Activated CD8-positive, alpha-beta memory T cell treated with anti-CD3 and anti-CD28 coated beads, Interleukin-2, amount 10 ng/mL, durations not matched to agents 7 days and 5 days (primary cell): ENCODE measurements around the gene SLC39A11. TPM values are rescaled to one million over a fixed set of nuclear protein-coding genes. Genes with fewer than 3 reads are reported as not detected.

ENCODE experiments used
- ATAC-seq: fragments of 150-1000 bp; cut with Tn5 transposase; one replicate; pipeline ENCODE4 v1.10.0; 2021; ENCODE audit warnings: moderate library complexity
- CTCF ChIA-PET: fragments of 350-600 bp; sonication (Branson Sonifier 250); formaldehyde crosslinking; loops from one replicate; lab custom pipeline; 2021; ENCODE audit warnings: antibody characterized with exemption; lab: Charles Lee
- DNase-seq: peaks from one replicate; pipeline ENCODE4 v3.0.0-alpha.2; 2020
- H3K27ac Mint-ChIP-seq: one replicate; pipeline ENCODE4 v1.8.0; 2021; ENCODE audit warnings: mild to moderate bottlenecking, mixed read lengths
- H3K27me3 Mint-ChIP-seq: one replicate; pipeline ENCODE4 v1.8.0; 2021; ENCODE audit warnings: mixed read lengths
- H3K36me3 Mint-ChIP-seq: one replicate; pipeline ENCODE4 v1.8.0; 2021; ENCODE audit warnings: mild to moderate bottlenecking, mixed read lengths
- H3K4me1 Mint-ChIP-seq: one replicate; pipeline ENCODE4 v1.8.0; 2021; ENCODE audit warnings: mixed read lengths
- H3K4me3 Mint-ChIP-seq: one replicate; pipeline ENCODE4 v1.8.0; 2021; ENCODE audit warnings: mild to moderate bottlenecking, moderate library complexity, mixed read lengths
- H3K9me3 Mint-ChIP-seq: one replicate; pipeline ENCODE4 v1.8.0; 2022; ENCODE audit warnings: low read depth, mixed read lengths
- total RNA-seq, 2 experiments: library from RNA; stranded (reverse); gene quantifications; one replicate each; pipeline ENCODE4 v1.2.3, GENCODE V29; 2021

The SLC39A11 gene
- total RNA-seq, 2 experiments from 2014 or later = 16.8 to 25.5 TPM

DNA sequence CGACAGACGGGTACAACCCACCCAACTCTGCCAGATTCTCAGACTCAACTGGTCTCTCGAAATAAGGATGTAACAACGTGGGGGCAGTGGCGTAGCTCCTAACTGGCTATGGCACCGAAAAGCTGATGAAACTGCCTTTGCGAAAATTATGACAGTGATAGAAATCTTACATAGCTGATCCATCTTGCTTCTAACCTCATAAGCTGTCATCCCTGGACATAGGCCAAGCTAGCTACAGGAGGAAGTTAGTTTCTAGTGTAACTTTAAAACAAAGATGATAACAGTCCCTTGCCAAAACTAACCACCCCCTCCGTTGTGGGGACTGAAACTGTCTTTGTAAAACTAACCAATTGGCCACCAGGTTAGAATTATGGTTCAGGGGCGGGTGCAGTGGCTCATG lies 220.1 kb downstream of the SLC39A11 start:
- Mint-ChIP-seq H3K4me1 (peaks cover 5% of the 10 kb centered on the region), H3K4me3 (no peak overlapping the region), H3K9me3 (peaks cover 6% of the 10 kb centered on the region), H3K27ac (no peak overlapping the region), H3K36me3 (peaks cover 10% of the 10 kb centered on the region), H3K27me3 (no peaks in the 10 kb centered on the region)
- no peak for DNase-seq
- CTCF ChIA-PET = no interaction called here
- no peak for ATAC-seq

DNA sequence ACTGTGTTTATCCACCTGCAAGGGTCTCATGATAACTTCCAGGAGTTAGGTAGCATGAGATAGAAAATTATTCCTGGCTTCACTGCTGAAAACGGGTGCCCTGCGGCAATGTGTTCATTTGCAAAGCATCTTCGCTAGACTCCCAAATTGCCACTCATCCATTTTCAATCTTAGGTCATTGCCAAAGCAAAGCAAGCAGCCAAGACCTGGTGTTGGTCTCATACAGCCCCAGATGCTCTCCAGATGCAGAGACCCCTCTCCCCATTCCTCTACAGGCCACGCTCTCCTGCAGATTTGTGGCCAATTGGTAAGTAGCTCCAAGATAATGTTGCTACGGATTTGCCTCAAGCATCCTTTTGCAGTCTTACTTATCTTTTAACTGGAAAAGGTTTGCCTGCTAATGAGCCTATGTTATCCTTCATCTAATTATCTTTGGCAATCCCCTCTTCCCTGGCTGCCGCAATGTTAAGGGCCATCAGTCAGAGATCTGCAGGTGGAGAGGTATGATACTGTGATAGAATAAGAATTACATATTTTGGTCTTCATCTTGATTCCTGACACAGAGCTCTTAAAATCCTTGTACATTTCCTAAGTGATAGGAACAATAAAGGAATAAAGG lies 222.0 kb downstream of the SLC39A11 start:
- no peaks in the 10 kb centered on the region for H3K27me3 Mint-ChIP-seq
- H3K4me3 Mint-ChIP-seq = no peak overlapping the region
- no peaks in the 10 kb centered on the region for H3K36me3 Mint-ChIP-seq
- CTCF ChIA-PET = no interaction called here
- no peak overlapping the region for H3K27ac Mint-ChIP-seq
- no peak for ATAC-seq
- peaks cover 16% of the 10 kb centered on the region for H3K4me1 Mint-ChIP-seq
- H3K9me3 Mint-ChIP-seq = no peaks in the 10 kb centered on the region
- no peak for DNase-seq

DNA sequence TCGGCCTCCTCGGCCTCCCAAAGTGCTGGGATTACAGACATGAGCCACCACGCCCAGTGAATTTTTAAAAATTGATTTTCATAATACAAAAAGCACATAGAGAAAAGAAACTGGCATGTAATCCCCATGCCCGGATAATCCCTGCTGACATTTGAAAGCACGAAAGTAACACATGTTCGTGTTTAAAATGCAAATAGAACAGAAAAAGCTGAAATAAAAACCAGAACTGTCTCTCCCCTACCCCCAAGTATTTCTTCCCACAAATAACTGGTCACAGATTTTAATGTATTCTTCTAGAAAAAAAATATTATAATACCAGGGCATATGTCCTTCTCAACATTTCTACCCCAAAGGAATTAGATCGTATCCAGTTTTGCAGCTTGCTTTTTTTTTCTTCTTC lies 222.9 kb downstream of the SLC39A11 start:
- H3K4me1 Mint-ChIP-seq = peaks cover 22% of the 10 kb centered on the region
- no peaks in the 10 kb centered on the region for H3K9me3 Mint-ChIP-seq
- ATAC-seq = no peak
- no peaks in the 10 kb centered on the region for H3K27me3 Mint-ChIP-seq
- CTCF ChIA-PET = no interaction called here
- DNase-seq = no peak
- H3K27ac Mint-ChIP-seq = no peak overlapping the region
- no peak overlapping the region for H3K4me3 Mint-ChIP-seq
- H3K36me3 Mint-ChIP-seq = no peaks in the 10 kb centered on the region

DNA sequence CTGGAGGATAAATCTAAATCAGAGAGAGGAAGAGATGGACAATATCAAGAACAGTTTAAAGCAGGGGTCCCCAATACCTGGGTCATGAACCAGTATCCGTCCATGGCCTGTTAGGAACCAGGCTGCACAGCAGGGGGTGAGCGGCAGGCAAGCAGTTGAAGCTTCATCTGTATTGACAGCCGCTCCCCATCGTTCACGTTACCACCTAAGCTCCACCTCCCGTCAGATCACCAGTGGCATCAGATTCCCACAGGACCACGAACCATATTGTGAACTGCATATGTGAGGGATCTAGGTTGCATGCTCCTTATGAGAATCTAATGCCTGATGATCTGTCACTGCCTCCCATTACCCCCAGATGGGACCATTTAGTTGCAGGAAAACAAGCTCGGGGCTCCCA lies 226.5 kb downstream of the SLC39A11 start:
- no peaks in the 10 kb centered on the region for H3K9me3 Mint-ChIP-seq
- no peaks in the 10 kb centered on the region for H3K36me3 Mint-ChIP-seq
- ATAC-seq = no peak
- no peak overlapping the region for H3K27ac Mint-ChIP-seq
- no peak overlapping the region for H3K4me3 Mint-ChIP-seq
- H3K27me3 Mint-ChIP-seq = no peaks in the 10 kb centered on the region
- no peak for DNase-seq
- peaks cover 35% of the 10 kb centered on the region for H3K4me1 Mint-ChIP-seq
- CTCF ChIA-PET = no interaction called here

DNA sequence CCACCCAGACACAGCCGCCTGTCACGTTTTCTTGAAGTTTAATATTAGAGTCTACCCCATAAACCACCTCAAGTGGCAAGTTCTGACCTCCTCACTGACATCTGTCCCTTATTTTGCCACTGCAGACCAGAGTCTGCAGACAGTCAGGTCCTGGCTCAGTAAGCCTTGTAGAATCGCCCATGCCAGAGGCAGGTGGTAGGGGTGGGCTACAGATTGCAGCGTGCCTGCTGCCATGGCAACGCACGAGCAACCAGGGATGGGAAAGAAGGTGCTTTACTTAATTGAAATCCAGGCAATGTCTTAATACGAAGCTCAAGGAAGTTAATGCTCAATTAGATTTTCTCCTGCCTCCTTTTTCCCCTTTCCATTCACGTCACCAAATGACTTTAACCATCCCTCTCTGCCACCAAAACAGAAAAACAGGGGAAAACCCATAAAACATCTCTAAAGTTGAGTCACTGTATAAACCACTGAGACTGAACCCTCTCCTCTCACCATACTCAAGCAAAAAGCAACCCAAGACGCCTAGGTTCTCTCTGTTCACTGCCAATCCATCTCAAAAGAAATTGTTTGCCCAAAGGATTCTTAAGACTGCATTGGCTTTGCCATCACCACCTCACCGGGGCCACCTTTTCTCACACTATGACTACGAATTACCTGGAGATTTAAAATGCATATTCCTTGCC lies 228.8 kb downstream of the SLC39A11 start:
- Mint-ChIP-seq H3K27ac (no peak overlapping the region), H3K4me3 (no peak overlapping the region), H3K4me1 (peaks cover 35% of the 10 kb centered on the region), H3K9me3 (no peaks in the 10 kb centered on the region), H3K27me3 (no peaks in the 10 kb centered on the region), H3K36me3 (no peaks in the 10 kb centered on the region)
- ATAC-seq (no peak), DNase-seq (no peak)
- CTCF ChIA-PET = no interaction called here

DNA sequence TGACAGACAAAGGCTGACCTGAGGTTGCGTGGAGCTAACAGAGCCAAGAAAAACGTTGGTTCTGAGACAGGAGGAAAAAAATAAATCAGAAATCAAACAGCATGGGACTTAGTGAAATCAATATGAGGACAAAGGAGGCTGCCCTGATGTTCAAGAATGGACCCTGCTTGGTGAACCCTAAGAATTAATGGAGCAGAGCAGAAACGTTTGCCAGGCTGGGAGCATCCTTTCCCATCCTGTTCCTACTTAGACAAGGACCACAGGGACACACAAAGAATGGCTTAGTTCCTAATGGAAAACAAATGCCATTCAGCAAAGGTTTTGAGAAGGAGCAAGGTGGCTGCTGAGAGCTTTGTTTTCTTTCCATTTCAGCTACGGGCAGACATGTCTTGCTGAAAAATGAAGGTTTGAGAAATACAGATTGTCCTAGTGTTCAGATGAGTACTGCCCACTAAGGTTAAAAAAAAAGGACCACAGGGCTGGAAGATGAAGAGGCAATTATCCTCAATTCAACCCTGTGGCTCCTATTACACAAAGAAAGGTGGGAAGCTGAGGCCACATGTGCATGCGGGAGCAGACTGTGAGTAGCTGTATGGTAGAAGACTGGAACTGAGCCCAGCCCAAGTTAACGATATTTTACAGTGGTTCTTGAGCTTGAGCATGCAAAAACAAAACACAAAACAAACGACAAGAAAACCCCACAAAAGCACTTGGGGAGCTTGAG lies 230.1 kb downstream of the SLC39A11 start:
- H3K9me3 Mint-ChIP-seq = peaks cover 3% of the 10 kb centered on the region
- H3K27me3 Mint-ChIP-seq = no peaks in the 10 kb centered on the region
- peaks cover 30% of the 10 kb centered on the region for H3K4me1 Mint-ChIP-seq
- DNase-seq = no peak
- H3K36me3 Mint-ChIP-seq = no peaks in the 10 kb centered on the region
- no peak overlapping the region for H3K4me3 Mint-ChIP-seq
- H3K27ac Mint-ChIP-seq = no peak overlapping the region
- CTCF ChIA-PET = no interaction called here
- no peak for ATAC-seq

DNA sequence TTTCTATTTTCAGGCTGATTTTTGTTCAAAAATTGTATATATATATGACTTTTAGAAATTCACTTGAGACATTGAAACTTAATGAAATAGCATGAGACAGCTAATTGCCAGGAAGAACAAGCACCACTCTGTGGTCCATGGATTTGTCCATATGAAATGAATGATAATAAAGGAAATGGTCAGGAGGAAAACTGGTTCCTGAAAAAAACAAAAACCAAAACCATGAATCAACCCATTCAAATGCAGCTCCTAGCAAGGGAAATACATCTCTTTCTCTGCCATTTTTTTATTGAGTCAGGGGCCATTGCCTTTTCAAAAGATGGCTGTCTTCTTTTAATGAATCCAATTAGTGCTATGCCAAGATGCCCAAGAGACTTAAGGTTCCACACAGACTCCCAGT lies 230.7 kb downstream of the SLC39A11 start:
- DNase-seq (no peak), ATAC-seq (no peak)
- Mint-ChIP-seq H3K36me3 (no peaks in the 10 kb centered on the region), H3K27me3 (no peaks in the 10 kb centered on the region), H3K27ac (no peak overlapping the region), H3K4me3 (no peak overlapping the region), H3K4me1 (peaks cover 28% of the 10 kb centered on the region), H3K9me3 (peaks cover 3% of the 10 kb centered on the region)
- CTCF ChIA-PET = no interaction called here

DNA sequence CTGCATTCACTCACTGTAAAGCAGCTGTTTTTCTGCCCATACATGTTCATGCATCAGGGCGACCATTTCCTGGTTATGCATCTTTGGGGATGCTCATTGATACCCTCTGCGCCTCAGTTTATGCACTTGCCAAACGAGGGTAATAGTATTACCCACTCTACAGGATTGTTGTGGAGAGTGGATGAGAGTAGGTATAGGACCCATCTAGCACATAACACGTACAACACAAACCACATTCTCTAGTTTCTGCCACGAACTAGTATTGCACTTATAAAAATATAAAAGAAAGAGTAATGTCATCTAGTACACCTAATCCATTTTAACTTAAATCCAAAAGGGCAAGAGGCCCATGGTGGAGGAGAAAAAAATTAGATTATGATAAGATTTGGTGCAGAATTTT lies 231.7 kb downstream of the SLC39A11 start:
- CTCF ChIA-PET = no interaction called here
- ATAC-seq (no peak), DNase-seq (no peak)
- H3K9me3 Mint-ChIP-seq = peaks cover 3% of the 10 kb centered on the region
- H3K36me3 Mint-ChIP-seq = no peaks in the 10 kb centered on the region
- no peaks in the 10 kb centered on the region for H3K27me3 Mint-ChIP-seq
- H3K4me1 Mint-ChIP-seq = peaks cover 22% of the 10 kb centered on the region
- no peak overlapping the region for H3K27ac Mint-ChIP-seq
- no peak overlapping the region for H3K4me3 Mint-ChIP-seq

DNA sequence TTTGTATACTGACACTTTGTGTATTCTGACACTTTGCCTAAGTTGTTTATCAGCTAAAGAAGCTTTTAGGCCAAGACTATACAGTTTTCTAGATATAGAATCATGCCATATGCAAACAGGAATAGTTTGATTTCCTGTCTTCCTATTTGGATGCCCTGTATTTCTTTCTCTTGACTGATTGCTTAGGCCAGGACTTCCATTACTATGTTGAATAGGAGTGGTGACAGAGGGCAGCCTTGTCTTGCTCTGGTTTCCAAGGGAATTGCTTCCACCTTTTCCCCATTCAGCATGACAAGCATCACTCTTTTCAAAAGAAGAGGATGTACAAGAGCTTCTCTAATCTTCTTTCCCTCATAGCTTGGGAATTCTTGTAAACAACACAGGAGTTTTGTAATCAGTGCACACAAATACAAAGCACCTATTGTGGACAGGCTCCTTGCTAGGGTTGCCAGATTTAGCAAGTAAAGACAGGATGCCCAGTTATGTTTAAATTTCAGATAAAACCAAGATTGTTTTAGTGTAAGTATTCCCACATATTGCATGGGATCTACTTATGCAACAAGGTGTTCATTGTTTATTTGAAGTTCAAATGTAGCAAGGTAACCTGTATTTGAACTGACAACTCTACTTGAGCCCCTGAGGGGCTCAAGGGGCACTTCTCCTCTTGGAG lies 233.5 kb downstream of the SLC39A11 start:
- H3K36me3 Mint-ChIP-seq = no peaks in the 10 kb centered on the region
- CTCF ChIA-PET = no interaction called here
- DNase-seq (no peak), ATAC-seq (no peak)
- peaks cover 3% of the 10 kb centered on the region for H3K9me3 Mint-ChIP-seq
- no peak overlapping the region for H3K27ac Mint-ChIP-seq
- H3K4me3 Mint-ChIP-seq = no peak overlapping the region
- no peaks in the 10 kb centered on the region for H3K27me3 Mint-ChIP-seq
- peaks cover 7% of the 10 kb centered on the region for H3K4me1 Mint-ChIP-seq

DNA sequence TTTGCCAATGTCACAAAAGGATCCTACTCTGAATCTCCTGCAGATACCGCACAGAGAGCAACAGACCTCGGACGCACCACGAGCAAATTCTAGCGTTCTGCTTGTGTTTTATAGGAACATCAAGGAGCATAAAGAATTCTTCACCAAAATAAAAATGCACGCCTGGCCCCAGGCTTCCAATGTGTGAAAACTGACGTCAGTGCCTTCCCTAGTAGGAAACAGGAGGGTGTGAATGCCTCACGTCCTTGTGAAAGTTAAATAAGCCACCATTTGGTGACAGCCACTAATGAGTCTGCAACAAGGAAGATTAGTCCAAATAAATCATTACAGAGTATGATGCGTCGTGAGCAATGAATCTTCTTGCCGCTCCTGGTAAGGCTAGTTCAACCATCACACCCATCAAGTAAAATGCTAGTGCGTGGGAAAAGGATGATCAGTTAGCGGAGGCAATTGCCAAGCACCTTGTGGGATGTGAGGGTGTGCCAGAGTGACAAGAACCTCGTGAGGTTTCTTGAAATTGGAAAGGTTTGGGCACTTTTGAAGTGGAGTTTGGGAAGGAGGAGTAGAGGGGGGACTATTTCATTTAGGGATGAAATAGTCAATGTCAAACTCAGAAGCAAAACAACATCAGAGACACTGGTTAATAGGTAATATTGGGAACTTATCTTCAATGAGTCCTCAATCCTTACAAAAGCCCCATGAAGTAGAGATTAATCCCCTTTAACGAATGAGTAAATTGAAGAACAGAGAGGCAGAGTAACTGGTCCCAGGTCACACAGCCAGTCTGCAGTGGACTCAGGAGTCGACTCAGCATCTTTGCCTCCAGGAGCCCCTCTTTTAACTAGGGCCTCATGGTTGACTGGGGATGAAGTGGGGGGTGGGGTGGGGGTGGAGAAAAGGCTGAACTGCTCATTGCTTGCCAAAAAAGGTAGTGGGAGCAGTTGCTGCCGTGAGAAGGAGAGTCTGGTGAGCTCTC lies 238.8 kb downstream of the SLC39A11 start:
- H3K36me3 Mint-ChIP-seq = no peaks in the 10 kb centered on the region
- no peaks in the 10 kb centered on the region for H3K4me1 Mint-ChIP-seq
- ATAC-seq (no peak), DNase-seq (no peak)
- no peak overlapping the region for H3K4me3 Mint-ChIP-seq
- no peaks in the 10 kb centered on the region for H3K27me3 Mint-ChIP-seq
- H3K27ac Mint-ChIP-seq = no peak overlapping the region
- CTCF ChIA-PET = no interaction called here
- peaks cover 3% of the 10 kb centered on the region for H3K9me3 Mint-ChIP-seq

DNA sequence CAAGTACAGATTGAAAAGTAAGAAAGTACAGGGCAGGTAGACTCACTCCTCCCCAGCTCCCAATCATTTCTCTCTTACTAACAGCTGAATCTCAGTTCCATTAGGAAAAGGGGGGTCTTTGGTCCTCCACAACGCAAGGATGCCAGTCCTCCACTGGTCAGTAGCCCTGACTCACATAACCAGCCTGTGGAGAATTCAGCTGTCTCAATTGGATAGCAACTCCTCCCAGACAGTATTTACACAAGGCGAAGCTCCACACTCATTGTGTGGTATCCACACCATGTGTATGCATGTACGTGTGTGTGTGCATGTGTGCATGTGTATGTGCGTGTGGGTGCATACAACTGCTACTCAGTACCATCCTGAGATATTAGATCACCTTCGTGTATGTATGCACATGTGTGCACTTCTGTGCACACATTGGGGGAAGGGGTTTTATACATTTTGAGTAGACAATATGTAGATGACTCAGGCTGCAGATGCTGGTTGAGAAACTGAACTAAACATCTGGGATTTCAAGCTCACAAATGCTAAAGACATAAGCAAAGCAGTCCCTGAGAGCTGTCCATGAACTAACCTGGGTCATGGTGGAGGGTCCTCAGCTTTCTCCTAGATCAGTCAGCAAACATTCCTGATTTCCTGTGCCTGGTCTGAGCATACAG lies 240.1 kb downstream of the SLC39A11 start:
- H3K27me3 Mint-ChIP-seq = no peaks in the 10 kb centered on the region
- DNase-seq = no peak
- H3K27ac Mint-ChIP-seq = no peak overlapping the region
- ATAC-seq = no peak
- H3K4me3 Mint-ChIP-seq = no peak overlapping the region
- no peaks in the 10 kb centered on the region for H3K4me1 Mint-ChIP-seq
- no peaks in the 10 kb centered on the region for H3K9me3 Mint-ChIP-seq
- H3K36me3 Mint-ChIP-seq = no peaks in the 10 kb centered on the region
- CTCF ChIA-PET = no interaction called here

DNA sequence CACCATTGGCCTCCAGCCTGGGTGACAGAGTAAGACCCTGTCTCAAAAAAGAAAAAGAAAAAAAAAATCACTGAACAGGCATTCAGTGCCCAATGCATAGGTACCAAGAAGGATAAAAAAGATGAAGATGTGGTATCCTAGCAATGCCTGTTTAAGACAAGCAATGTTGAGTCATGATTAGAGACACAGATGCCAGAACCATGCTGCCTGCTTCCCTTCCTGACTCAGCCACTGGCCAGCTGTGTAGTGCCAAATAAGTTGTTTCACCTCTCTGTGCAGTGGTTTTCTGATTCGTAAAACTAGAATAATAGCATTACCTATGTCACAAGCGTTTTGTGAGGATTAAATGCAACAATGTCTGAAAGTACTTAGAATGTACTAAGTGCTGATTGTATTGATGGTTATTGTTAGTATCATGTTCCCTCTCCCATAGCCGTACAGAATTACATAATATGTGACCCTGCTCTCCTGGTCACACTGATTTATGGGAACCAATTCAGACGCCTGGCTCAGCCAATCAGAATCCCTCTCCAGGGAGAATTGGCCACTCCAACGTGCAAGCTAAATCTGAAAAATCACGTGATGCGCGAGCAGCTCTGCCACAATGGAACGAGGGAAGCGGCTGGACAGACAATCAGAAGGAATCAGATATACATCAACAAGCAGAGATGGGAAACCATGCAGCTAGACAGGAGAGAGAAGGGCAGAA lies 241.9 kb downstream of the SLC39A11 start:
- CTCF ChIA-PET = no interaction called here
- H3K27ac Mint-ChIP-seq = no peak overlapping the region
- no peak for DNase-seq
- no peaks in the 10 kb centered on the region for H3K9me3 Mint-ChIP-seq
- H3K4me1 Mint-ChIP-seq = no peaks in the 10 kb centered on the region
- H3K27me3 Mint-ChIP-seq = no peaks in the 10 kb centered on the region
- no peak overlapping the region for H3K4me3 Mint-ChIP-seq
- no peak for ATAC-seq
- no peaks in the 10 kb centered on the region for H3K36me3 Mint-ChIP-seq
